Thoracic aorta (tissue), 2 donors: ENCODE data around the gene D2HGDH. TPM values are rescaled to one million over a fixed set of nuclear protein-coding genes. Genes with fewer than 3 reads are reported as not detected.

Experiments used
- ATAC-seq: fragments of 150-250 bp; one replicate; pipeline ENCODE4 v1.8.0; 2017; ENCODE audit warnings: low read depth; ENCODE audit not compliant: insufficient number of reproducible peaks, low FRiP score
- DNase-seq: peaks from one replicate; pipeline ENCODE4 v3.0.0-alpha.2; 2020; ENCODE audit warnings: low spot score
- H3K27ac ChIP-seq, 2 donors: fragments of 200-600 bp; sonication (generic); 1 replicate in 1 of 2; 2 replicates in 1 of 2; pipeline ENCODE4 v1.5.1; 2016; ENCODE audit warnings: mild to moderate bottlenecking in 2 of 2, moderate library complexity in 2 of 2
- H3K27me3 ChIP-seq: fragments of 200-600 bp; sonication (generic); replicated peaks from 2 replicates; pipeline ENCODE4 v1.6.0; 2016; ENCODE audit warnings: mild to moderate bottlenecking; ENCODE audit not compliant: insufficient read depth
- H3K36me3 ChIP-seq: fragments of 200-600 bp; sonication (generic); one replicate; pipeline ENCODE4 v1.5.1; 2016
- H3K4me1 ChIP-seq, 2 donors: fragments of 200-600 bp; sonication (generic); 1 replicate in 1 of 2; 2 replicates in 1 of 2; pipeline versions ENCODE4 v1.5.1 to v1.6.0; 2016; ENCODE audit warnings: low read depth in 2 of 2, mild to moderate bottlenecking in 1 of 2; ENCODE audit not compliant: control insufficient read depth in 1 of 2
- H3K4me3 ChIP-seq: fragments of 200-600 bp; sonication (generic); 2 replicates; pipeline ENCODE4 v1.5.1; 2016; ENCODE audit warnings: mild to moderate bottlenecking
- H3K9me3 ChIP-seq: fragments of 200-600 bp; sonication (generic); 2 replicates; pipeline ENCODE4 v1.5.1; 2016
- CTCF ChIP-seq: fragments of 200-600 bp; sonication (generic); IDR thresholded peaks from one replicate; pipeline ENCODE4 v1.5.1; 2019; ENCODE audit warnings: antibody characterized with exemption
- total RNA-seq, 2 donors: library from RNA; depleted of rRNA; stranded (reverse); fragments of >200 nt; gene quantifications; one replicate each; pipeline versions ENCODE4 v1.1.0 to v1.2.3, GENCODE V29; 2016

Gene D2HGDH
- total RNA-seq, 2 donors from 2014 or later: 11.1 to 38.0 TPM

- peaks cover 37% of the 10 kb centered on the region for H3K36me3 ChIP-seq
- H3K27me3 ChIP-seq: no peaks in the 10 kb centered on the region
- no peak overlapping the region for H3K27ac ChIP-seq
- no peak for TF ChIP-seq CTCF
- no peaks in the 10 kb centered on the region for H3K4me1 ChIP-seq
- ATAC-seq (no peak), DNase-seq (no peak)
- no peak overlapping the region for H3K4me3 ChIP-seq
- no peaks in the 10 kb centered on the region for H3K9me3 ChIP-seq
Measured at GRCh38 chr2:241724259-241724974, 10.0 kb upstream of the D2HGDH start.

- Histone ChIP-seq H3K4me1 (no peaks in the 10 kb centered on the region), H3K36me3 (peaks cover 30% of the 10 kb centered on the region), H3K9me3 (no peaks in the 10 kb centered on the region), H3K4me3 (no peak overlapping the region), H3K27me3 (no peaks in the 10 kb centered on the region), H3K27ac (no peak overlapping the region)
- no peak for TF ChIP-seq CTCF
- no peak for DNase-seq
- no peak for ATAC-seq
Measured at GRCh38 chr2:241724975-241725870, 9.2 kb upstream of the D2HGDH start.

- no peak for DNase-seq
- Histone ChIP-seq H3K4me1 (no peaks in the 10 kb centered on the region), H3K9me3 (no peaks in the 10 kb centered on the region), H3K27ac (no peak overlapping the region), H3K36me3 (peaks cover 18% of the 10 kb centered on the region), H3K27me3 (no peaks in the 10 kb centered on the region), H3K4me3 (no peak overlapping the region)
- TF ChIP-seq CTCF: no peak
- no peak for ATAC-seq
Measured at GRCh38 chr2:241726459-241726858, 8.0 kb upstream of the D2HGDH start.

- no peak overlapping the region for H3K4me3 ChIP-seq
- no peak for TF ChIP-seq CTCF
- no peaks in the 10 kb centered on the region for H3K9me3 ChIP-seq
- no peak for DNase-seq
- no peaks in the 10 kb centered on the region for H3K27me3 ChIP-seq
- no peaks in the 10 kb centered on the region for H3K4me1 ChIP-seq
- H3K36me3 ChIP-seq: peaks cover 4% of the 10 kb centered on the region
- ATAC-seq: no peak
- peak overlapping the region in 1 of 2 donors; percentile 11 for H3K27ac ChIP-seq
Measured at GRCh38 chr2:241728000-241728399, 6.4 kb upstream of the D2HGDH start.

- H3K27ac ChIP-seq: peak overlapping the region in 1 of 2 donors; percentile 11
- no peak overlapping the region for H3K4me3 ChIP-seq
- no peaks in the 10 kb centered on the region for H3K36me3 ChIP-seq
- no peaks in the 10 kb centered on the region for H3K9me3 ChIP-seq
- TF ChIP-seq CTCF: no peak
- H3K4me1 ChIP-seq: no peaks in the 10 kb centered on the region
- DNase-seq (no peak), ATAC-seq (no peak)
- no peaks in the 10 kb centered on the region for H3K27me3 ChIP-seq
Measured at GRCh38 chr2:241728627-241729026, 5.8 kb upstream of the D2HGDH start.
